GM12892 (cell line): ENCODE data around the gene A4GNT.

Source experiments
- POLR2A ChIP-seq: IDR thresholded peaks from 2 replicates; pipeline ENCODE4 v1.6.1; 2011; ENCODE audit warnings: low read depth, low read length, control low read depth
- POLR2AphosphoS5 ChIP-seq: IDR thresholded peaks from 2 replicates; pipeline ENCODE4 v1.6.1; 2011; ENCODE audit warnings: low read depth, low read length, control low read depth
- TAF1 ChIP-seq: IDR thresholded peaks from 2 replicates; pipeline ENCODE4 v1.6.1; 2011; ENCODE audit warnings: low read depth, mild to moderate bottlenecking, control low read depth, low read length, borderline replicate concordance

DNA sequence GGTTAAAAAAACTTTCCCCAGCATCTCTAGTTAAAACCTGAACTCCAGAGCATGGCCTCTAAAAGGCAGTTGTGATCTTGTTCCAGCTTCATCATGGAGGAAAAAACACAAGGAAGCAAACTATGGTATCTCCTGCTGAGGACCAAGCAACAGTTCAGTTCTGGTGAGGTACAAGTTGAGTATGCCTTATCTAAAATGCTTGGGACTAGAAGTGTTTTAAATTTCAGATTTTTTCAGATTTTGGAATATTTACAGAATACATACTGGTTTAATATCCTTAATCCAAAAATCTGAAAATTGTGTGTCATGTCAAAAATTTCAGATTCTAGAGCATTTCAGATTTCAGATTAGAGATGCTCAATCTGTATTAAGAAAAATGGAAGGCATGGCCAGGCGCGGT, 32.9 kb upstream of the A4GNT start:
- TF ChIP-seq POLR2A = no peak
- TF ChIP-seq POLR2AphosphoS5 = no peak
- no peak for TF ChIP-seq TAF1
